Adrenal gland (tissue), 5 donors: ENCODE measurements around the gene PTH2R.

Experiments
- CTCF ChIP-seq, 6 experiments: fragments of 450-650 bp in 4 of 6; fragments of 200-600 bp in 2 of 6; sonication (generic) in 1 of 6; IDR thresholded peaks; 1 replicate in 5 of 6; 2 replicates in 1 of 6; pipeline versions ENCODE4 v1.5.1 to v1.8.0; 2016 to 2021; ENCODE audit warnings: antibody characterized with exemption in 6 of 6, mild to moderate bottlenecking in 2 of 6, moderate library complexity in 1 of 6
- POLR2A ChIP-seq, 2 donors: fragments of 450-650 bp; IDR thresholded peaks; one replicate each; pipeline ENCODE4 v1.6.1; 2017; ENCODE audit warnings: antibody characterized with exemption in 2 of 2, mild to moderate bottlenecking in 2 of 2, moderate library complexity in 1 of 2
- donor health status: DM: no; HTN: no; CAD: no.

GRCh38 chr2:208467564-208467963 lies 61.0 kb downstream of the PTH2R start:
- TF ChIP-seq CTCF (IDR thresholded peaks at IDR 0.05) (no peak), POLR2A (IDR thresholded peaks at IDR 0.05) (no peak)
